22Rv1 (cell line): ENCODE results near the gene PERM1.

Experiments used
- H3K27ac ChIP-seq: fragments of 450-650 bp; 2 replicates; pipeline ENCODE4 v1.5.1; 2017
- CTCF ChIP-seq: fragments of 450-650 bp; IDR thresholded peaks from 2 replicates; pipeline ENCODE4 v1.5.1; 2017; ENCODE audit warnings: mild to moderate bottlenecking
- ZFX ChIP-seq: fragments of 450-650 bp; IDR thresholded peaks from 2 replicates; pipeline ENCODE4 v1.6.1; 2017; ENCODE audit warnings: antibody characterized with exemption, borderline replicate concordance

PERM1 gene

GRCh38 chr1:985126-985525 lies 3.2 kb upstream of the PERM1 start:
- H3K27ac ChIP-seq: no peak overlapping the region
- TF ChIP-seq CTCF: no peak
- TF ChIP-seq ZFX: no peak

- TF ChIP-seq CTCF: peak; percentile 20
- no peak for TF ChIP-seq ZFX
- no peak overlapping the region for H3K27ac ChIP-seq
Measured at GRCh38 chr1:984476-984814, 2.6 kb upstream of the PERM1 start.

GRCh38 chr1:983798-984475 lies 2.0 kb upstream of the PERM1 start:
- H3K27ac ChIP-seq: no peak overlapping the region
- peak; percentile 93 for TF ChIP-seq CTCF
- no peak for TF ChIP-seq ZFX

- H3K27ac ChIP-seq: no peak overlapping the region
- TF ChIP-seq ZFX (no peak), CTCF (no peak)
Measured at GRCh38 chr1:982765-983436, 1.0 kb upstream of the PERM1 start.

GRCh38 chr1:981491-981954 lies 370 bp downstream of the PERM1 start:
- H3K27ac ChIP-seq: no peak overlapping the region
- TF ChIP-seq CTCF (no peak), ZFX (no peak)

- H3K27ac ChIP-seq: no peak overlapping the region
- no peak for TF ChIP-seq CTCF
- TF ChIP-seq ZFX: no peak
Measured at GRCh38 chr1:980602-981395, 1.1 kb downstream of the PERM1 start.
